ENCODE data around the gene MTERF2.

MTERF2 gene

DNA sequence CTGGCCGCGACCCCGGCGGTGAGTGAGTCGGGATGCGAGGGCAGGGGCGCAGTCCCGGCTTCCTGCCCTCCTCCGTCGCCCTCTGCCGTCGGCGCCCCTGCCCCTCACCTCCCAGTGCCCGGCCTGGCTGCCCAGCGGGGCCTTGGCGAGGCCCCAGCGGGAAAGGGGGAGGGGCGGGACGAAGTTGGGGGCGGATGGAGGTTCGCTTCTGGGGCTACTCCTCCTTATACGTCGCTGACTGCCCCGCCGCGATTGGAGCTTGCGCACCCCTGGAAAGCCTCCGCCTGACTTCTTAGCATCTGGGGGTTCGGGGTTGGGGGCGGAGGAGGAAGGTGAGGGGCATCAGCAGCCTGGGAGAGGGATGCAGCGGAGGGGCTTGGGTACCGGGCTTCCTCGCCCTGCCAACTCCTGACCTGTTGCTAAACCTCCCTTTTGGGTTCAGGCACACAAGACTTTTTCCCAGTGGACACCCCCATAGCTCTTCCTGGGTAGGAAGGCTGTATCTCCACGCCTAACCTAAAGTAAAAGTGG is 30.8 kb downstream of the MTERF2 start:
- ChIA-PET POLR2A (ENCODE audit: low non-redundant PET) (no interaction called here), CTCF (interaction anchor here (0.6 kb wide), 1 partner anchor 569 kb away, joined by 5 read pairs; no protein-coding TSS in a partner anchor)
- TF ChIP-seq, protein P1, sequence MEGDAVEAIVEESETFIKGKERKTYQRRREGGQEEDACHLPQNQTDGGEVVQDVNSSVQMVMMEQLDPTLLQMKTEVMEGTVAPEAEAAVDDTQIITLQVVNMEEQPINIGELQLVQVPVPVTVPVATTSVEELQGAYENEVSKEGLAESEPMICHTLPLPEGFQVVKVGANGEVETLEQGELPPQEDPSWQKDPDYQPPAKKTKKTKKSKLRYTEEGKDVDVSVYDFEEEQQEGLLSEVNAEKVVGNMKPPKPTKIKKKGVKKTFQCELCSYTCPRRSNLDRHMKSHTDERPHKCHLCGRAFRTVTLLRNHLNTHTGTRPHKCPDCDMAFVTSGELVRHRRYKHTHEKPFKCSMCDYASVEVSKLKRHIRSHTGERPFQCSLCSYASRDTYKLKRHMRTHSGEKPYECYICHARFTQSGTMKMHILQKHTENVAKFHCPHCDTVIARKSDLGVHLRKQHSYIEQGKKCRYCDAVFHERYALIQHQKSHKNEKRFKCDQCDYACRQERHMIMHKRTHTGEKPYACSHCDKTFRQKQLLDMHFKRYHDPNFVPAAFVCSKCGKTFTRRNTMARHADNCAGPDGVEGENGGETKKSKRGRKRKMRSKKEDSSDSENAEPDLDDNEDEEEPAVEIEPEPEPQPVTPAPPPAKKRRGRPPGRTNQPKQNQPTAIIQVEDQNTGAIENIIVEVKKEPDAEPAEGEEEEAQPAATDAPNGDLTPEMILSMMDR (conservative IDR thresholded peaks at IDR 0.05; ENCODE audit: low read depth): 0 out of 2 replicates have a peak, but pooled peaks have one; percentile 20
- H3K27ac ChIP-seq: peak overlapping the region; percentile 93
- peak; percentile 41 for DNase-seq (ENCODE audit: low spot score)

DNA sequence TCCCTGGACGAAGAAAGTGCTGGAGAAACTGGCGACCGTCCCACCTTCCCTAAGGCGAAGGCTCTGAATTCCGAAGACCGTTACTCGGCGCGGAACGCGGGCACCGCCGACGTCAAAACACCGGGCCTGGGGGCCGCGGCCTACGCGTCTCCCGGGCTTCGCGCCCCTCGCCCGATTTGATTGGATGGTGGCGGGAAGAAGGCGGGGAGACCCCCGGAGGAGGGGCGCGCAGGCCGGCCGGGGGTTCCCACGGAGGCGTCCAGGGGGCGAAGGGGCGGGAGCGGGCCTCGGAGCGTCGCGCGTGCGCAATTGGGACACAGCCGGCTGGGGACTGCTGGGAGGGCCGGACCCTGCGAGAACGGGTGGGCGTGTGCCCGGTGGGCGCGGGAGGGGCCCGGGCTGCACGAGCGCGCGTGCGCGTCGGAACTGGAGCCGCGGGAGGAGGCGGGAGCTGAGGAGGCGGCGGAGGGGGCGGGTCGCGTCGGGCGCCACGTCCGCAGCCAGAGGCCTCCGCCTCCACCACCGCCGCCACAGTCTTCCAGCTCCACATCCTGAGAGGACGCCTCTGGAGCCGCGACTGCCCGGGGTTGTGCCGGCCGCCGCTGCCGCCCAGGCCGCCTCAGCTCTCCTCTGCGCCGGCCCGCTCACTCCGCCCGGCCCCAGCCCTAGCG is 31.4 kb downstream of the MTERF2 start, which contains the start of gene TMEM263:
Gene TMEM263 (plus strand): TSS at position 531 of the 671 bp plus-strand sequence. CDS start 11,210 bp downstream, outside the sequence.
- DNase-seq (ENCODE audit: low spot score): peak; percentile 88
- H3K27ac ChIP-seq: peak within 1 kb of the TSS; percentile 93
- POLR2A ChIA-PET (ENCODE audit: low non-redundant PET): interaction anchor here (0.6 kb wide), 1 partner anchor 24 kb away, joined by 4 read pairs; no protein-coding TSS in a partner anchor
- TF ChIP-seq, protein P1 (conservative IDR thresholded peaks at IDR 0.05; ENCODE audit: low read depth): no peak
- CTCF ChIA-PET: no interaction called here

DNA sequence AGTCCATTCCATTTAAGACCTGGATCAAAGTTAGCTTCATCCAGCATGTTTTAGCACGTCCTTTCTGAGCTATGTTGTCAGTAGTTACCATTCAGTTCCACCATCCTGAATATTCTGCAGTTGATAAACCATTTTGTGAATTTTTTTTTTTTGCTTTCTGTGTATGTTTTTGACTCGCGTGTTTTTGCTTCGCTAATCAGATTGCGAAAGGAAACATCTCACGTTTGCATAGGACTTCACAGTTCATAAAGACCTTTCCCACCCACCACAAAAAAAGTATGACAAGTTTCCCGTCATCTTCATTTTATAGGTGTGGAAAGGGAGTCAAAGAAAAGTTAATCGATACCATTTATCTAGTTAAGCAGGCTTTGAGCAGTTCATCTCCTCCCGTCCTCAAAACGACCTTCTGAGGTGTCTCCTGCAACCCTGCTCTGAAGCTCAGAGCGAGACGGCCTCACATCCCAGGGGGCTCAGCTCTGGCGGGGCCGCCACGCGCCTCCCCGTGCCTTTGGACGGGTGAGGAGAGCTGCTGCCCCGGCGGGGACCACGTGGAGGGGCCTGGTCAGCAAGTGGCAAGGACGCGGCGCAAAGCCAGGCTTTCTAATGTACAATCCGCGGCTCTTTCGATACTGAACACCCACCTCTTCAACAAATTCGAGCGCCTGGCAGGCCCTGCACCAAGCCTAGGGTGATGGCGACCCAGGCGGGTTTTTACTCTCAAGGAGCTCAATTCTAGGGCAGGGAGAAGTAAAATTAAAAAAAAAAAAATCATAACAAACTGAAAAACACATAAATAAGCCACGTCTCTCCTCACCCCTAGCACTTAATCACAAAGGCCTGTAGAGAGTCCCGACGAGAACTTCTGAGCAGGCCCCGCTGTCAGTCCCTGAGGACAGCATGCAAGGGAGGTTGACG is 32.2 kb downstream of the MTERF2 start:
- POLR2A ChIA-PET (ENCODE audit: low non-redundant PET): interaction anchor here (0.6 kb wide), 1 partner anchor 24 kb away, joined by 4 read pairs; no protein-coding TSS in a partner anchor
- no peak for DNase-seq (ENCODE audit: low spot score)
- TF ChIP-seq, protein P1 (conservative IDR thresholded peaks at IDR 0.05; ENCODE audit: low read depth): no peak
- CTCF ChIA-PET: interaction anchor here (0.6 kb wide), 1 partner anchor 477 kb away, joined by 3 read pairs; no protein-coding TSS in a partner anchor
- peak overlapping the region; percentile 93 for H3K27ac ChIP-seq

DNA sequence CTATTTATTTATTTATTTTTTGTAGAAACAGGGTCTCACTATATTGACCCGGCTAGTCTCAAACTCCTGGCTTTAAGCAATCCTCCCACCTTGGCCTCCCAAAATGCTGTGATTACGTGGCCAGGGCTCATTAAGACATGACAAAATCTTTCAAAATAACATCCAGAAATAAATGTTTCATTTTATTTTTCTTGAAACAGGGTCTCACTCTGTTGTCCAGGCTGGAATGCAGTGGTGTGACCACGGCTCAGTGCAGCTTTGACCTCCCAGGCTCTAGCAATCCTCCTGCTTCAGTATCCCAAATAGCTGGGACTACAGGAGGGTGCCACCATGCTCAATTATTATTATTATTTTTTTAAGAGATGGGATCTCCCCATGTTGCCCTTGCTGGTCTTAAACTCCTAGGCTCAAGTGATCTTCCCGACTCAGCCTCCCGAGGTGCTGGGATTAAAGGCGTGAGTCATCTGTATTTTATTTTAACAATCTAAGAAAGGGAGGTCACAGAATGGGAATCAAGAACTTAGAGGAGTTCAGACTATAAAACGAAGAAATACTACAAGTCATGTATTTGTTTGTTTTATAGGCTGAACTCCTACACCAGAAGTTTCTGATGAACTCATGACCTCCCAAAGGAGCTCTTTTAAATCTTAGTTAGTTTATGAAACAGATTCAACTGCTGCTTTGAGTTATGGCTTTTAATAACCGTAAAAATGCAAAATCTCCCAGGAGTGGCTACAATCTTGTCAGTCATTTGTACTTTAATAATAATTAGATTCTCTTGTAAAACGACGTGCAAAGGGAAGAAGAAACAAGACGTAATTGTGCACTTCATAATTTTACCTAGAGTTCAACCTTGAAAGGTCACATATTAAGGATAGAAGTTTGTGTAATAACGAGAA is 33.3 kb downstream of the MTERF2 start:
- CTCF ChIA-PET: interaction anchor here (0.6 to 0.7 kb wide), 2 partner anchors 61 to 476 kb away, joined by 3 read pairs; no protein-coding TSS in a partner anchor
- DNase-seq (ENCODE audit: low spot score): no peak
- TF ChIP-seq, protein P1 (conservative IDR thresholded peaks at IDR 0.05; ENCODE audit: low read depth): no peak
- POLR2A ChIA-PET (ENCODE audit: low non-redundant PET): no interaction called here
- H3K27ac ChIP-seq: no peak overlapping the region

DNA sequence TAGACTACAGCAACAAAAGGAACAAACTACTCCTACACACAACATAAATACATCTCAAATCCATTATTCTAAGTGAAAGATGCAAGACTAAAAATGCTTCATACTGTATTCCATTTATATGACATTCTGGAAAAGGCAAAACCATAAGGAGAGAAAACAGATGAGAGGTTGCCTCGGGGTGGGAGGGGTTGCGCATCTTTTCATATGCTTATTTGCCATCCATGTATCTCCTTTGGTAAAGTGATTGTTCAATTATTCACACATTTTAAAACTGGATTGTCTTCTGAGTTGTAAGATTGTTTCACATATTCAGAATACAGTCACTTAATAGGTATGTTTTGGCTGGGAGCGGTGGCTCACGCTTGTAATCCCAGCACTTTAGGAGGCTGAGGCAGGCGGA is 36.4 kb downstream of the MTERF2 start:
- ChIA-PET CTCF (interaction anchor here (0.6 kb wide), 1 partner anchor 17 kb away, joined by 3 read pairs; no protein-coding TSS in a partner anchor), POLR2A (ENCODE audit: low non-redundant PET) (no interaction called here)
- TF ChIP-seq, protein P1 (conservative IDR thresholded peaks at IDR 0.05; ENCODE audit: low read depth): no peak
- no peak overlapping the region for H3K27ac ChIP-seq
- no peak for DNase-seq (ENCODE audit: low spot score)

Data from RWPE1 (cell line).